NCI-H345 treated with DMSO at 0.1 percent for 48 hours (cell line): ENCODE results near the gene DIP2C.
"Not testable (repeated sequence)": the region's sequence is repeated elsewhere in the genome, so short reads cannot be mapped to it uniquely, and the experiment has no call there.

Source experiments
- DNase-seq: peaks from one replicate; lab custom pipeline; 2025; ENCODE audit not compliant: unreplicated experiment; lab: John Stamatoyannopoulos, UW

DIP2C gene

DNA sequence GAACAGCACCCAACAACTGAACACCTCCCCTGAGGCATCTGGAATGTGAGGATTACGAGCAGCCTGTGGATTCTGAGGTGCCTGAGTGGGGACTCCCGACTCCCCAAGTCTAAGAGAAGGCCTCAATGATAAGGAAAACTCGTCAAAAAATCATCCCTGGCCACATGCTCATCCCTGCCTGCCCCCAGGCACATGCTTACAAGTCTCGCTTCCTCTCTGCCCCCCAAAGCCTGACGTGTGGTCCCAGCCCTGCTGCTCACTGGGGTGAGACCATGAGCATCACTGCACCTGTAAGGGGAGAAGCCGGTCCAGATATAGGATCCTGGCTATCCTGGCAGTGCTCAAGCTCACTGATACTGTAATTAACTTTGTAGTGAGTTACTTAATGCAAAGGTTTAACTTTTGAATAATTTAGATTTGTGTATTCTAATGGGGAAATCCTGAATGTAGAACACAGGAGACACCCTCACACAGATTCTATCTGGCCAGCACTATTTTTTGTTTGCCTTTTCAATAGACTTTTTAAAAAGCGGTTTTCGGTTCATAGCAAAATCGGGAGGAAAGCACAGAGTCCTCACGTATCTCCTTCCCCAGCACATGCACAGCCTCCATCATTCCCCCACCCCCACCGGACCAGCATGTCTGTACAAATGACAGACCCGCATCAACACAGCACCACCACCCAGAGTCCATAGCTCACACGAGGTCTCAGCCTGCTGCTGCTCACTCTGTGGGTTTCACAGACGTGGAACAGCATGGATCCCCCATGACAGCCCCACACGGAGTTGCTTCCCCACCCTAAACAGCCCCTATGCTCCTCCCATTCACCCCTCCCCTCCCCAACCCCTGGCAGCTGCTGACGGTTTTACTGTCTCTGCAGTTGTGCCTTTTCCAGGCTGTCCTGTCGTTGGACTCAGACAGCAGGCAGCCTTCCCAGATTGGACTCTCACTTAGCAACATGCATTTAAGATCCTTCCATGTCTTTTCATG lies 167.9 kb downstream of the DIP2C start:
- DNase-seq = no peak

DNA sequence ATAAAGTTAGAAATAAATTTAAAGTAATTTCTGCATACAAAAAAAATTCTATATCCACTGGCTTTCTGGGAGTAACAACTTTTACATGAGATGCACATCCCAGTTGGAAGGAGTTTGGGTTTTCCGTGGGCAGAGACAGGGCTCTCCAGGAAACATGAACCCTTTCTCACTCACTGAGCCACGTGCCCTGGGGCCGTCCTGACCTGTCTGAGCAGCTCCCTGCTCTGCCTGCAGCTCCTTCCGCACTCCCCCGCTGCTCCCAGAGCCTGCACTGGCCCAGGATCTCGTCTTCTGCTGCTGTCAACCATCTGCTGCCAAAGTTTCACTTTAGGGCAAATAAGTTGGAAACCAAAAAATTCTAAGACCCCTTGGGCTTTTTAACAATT lies 169.1 kb downstream of the DIP2C start:
- DNase-seq = no peak

DNA sequence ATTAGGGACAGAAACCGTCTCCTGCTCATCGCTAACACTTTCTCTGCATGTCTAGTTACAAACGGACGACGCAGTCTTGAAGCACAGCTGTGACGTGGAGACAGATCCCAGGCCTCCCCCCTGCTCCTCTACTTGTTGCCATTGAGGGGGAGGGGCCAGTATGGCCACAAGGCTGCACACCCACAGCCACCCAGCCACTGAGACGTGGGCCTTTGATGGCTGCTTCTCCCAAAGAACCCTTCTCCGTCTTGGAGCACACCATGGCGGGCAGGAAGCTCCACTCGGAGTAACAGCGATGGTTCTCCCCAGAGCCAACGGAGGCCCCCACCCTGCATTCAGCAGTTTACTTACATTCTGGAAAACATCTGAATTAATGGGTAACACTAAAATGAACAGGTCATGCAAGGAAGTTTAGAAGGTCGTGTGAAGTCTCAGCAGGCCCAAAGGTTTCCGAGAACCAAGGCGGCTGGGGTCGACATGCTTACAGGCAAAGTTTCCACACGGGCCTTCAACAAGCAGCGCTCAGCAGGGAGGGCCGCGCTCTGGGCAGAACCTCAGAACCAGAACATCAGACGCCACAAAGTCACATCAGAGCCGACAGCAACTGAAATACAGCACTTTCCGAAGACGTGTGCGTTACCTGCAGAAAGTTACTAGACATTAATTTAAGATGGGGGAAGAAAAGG lies 169.6 kb downstream of the DIP2C start:
- DNase-seq = no peak

DNA sequence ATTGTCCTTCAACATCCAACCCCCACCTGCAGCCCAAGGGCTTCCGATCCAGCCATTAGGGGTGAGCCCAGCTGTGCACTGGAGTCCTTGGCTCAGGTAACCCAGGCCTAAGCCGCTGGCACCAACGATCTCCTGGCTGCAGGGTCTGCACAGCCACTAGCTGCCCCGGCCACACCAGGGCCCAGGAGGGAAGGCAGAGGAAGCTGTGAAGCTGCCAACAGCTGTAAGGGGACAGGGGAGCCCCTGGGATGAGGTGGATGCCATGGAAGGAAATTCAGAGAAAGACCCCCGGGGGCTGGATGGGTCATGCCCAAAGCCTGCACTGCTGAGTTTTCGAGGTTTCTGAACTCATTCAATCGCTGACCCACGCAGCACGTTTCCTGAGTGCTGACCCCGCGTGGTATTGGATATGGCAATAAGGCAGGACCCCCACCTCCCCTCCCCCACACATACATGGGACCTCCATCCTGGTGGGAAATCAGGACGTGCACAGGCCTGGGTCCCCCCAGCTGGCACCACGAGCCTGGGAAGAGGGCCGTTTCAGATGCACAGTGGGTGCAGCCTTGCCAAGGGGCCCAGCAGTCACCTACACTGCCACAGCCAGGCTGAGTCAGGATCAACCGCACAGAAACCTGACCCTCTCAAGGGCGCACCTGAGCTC lies 170.3 kb downstream of the DIP2C start:
- no peak for DNase-seq

DNA sequence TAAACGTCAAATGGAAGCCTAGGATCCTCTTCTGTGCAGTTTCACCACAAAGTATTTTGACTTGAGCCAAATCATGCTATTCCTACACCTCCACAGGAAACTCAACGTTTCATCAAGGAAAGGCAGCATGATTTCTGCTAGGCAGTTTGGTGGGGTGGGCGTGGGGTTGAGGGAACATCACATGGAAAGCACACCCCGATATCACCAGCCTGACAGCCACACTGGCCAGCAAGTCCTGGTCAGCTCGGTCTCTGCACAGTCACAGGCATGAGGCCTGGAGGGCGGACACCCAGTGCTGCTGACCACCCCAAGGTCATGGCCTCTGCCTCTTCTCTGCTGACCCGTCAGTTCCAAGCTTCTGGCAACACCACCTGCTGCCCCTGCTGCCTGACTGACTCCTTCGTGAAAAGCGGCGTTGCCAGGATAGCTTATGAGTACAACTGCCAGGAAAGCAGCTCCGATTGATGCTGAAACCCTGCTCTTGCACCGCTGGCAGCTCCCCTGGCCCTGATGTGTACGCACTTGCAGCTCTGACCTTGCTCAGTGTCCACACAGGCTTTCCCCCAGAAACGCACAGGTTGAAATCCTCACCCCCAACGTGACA lies 171.5 kb downstream of the DIP2C start:
- no peak for DNase-seq

DNA sequence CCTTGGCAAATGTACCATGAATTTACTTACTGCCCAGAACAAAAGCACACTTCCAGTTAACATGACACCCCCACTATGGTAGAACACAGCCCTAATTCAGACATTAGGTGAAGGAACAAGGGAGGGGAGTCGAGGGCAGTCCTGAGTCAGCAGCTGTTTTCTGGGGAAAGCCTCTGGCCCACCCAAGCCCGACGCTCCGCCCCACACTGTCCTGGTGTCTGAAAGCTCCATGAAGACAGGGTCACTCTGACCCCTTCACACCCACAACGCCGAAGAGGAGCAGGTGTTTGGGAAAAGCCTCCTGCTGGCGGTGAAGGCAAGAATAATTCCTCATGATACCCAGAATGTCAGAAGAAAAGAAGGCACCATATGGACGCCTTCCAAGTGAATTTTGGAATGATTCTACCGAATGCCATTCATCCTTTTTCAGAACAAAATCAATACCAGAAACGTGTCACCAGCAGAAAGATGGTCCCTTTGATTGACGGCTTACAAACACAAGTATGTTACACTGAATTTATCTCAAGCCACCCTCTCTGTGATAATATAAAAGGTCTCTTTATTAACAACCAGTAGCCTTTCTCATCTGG lies 172.1 kb downstream of the DIP2C start:
- no peak for DNase-seq

DNA sequence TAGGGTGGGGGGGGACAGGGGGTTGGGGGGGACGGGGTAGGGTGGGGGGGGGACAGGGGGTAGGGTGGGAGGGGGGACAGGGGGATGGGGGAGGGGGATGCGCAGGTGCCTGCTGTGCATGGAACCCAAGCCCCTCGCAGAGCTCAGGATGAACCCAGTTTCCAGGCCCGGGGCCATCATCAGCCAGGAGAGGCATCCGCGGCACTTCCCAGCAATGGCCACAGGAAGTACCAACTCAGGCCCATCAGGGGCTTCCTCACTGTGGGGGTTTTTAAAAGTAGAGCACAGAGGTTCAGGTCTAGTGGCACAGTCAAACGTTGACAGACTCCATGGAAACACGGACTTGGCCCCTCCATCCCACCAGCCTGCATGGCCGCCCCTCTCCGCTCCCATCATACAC lies 172.7 kb downstream of the DIP2C start:
- DNase-seq = no peak

DNA sequence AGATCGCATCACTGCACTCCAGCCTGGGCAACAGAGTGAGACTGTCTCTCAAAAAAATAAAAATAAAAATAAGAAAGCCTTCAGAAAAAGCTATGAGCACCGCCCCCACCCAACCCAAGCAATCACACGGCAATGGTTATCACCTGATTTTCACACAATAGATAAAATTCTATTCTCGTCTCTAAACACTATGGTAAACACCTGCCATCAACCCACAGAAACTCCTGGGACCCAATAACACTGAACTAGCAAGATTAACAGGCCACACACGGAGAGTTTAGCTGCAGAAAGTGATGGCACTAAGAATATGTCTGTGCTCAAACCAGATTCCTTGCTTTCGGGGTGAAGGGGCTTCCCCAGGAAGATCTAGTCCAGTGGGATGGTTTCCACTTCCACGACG lies 173.8 kb downstream of the DIP2C start:
- DNase-seq = no peak

DNA sequence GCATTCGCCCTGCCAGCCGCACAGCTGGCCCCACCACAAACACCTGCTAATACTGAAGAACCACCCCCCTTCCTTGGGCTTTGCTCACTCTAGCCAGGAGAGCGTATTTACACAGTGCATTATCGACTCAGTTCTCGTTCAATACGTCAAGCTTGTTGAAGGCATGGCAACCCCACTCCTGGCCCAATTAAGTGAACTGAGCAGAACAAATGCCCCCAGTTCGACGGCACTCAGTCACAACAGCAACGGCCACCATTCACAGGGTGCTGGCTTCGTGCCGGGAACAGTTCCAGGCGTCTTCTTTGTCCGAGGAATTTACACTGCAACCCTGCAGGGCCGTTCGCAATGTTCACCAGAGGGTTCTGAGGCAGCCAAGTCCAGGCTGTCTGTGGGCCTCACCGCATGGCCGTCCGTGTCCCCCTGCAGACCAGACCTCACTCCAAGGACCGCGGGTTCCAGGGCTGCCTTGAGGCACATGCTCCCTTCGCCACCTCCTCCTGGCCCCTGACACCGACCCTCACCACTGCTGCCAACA lies 175.3 kb downstream of the DIP2C start:
- peak; percentile 96 for DNase-seq

DNA sequence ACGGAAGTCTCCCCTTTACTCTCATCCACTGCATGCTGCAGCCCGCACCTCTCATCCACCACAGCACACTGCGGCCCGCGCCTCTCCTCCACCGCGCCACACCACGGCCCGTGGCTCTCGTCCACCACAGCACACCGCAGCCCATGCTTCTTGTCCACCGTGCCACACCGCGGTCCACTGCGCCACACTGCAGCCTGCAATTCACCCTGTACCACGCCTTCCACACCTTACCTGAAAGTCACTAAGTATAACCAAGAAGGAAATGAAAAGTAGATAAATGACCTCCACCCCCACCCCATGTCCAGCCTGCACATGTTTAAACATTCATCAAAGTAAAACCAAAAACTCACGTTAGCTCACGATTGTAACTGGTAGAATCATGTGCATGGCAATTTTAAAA lies 176.1 kb downstream of the DIP2C start:
- DNase-seq = no peak

DNA sequence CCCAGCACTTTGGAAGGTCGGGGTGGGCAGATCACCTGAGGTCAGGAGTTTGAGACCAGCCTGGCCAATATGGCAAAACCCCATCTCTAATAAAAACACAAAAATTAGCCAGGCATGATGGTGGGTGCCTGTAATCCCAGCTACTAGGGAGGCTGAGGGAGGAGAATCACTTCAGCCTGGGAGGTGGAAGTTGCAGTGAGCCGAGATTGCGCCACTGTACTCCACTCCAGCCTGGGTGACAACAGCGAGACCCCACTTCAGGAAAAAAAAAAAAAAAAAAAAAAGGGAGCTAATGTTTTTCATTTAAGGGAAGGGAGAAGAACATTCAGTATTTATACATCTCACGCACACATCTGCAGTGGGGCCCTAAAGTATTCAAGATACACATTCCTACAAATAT lies 176.8 kb downstream of the DIP2C start:
- DNase-seq = not testable (repeated sequence)

DNA sequence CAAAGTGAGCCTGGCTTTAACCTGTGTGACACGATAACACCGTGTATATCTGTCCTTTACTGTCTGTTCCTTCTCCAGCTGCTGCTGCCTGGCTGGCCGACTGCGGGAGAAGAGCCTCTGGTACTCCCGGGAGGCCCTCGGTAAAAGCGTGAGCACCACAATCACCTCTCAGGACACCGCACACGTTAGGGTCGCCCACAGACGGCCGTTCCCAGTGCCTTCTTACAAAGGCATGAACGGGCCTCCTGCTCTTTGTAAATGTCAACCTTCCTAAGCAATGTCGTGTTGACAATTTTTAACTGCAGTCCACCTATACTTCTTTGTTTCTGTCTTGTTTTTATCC lies 177.6 kb downstream of the DIP2C start:
- no peak for DNase-seq

DNA sequence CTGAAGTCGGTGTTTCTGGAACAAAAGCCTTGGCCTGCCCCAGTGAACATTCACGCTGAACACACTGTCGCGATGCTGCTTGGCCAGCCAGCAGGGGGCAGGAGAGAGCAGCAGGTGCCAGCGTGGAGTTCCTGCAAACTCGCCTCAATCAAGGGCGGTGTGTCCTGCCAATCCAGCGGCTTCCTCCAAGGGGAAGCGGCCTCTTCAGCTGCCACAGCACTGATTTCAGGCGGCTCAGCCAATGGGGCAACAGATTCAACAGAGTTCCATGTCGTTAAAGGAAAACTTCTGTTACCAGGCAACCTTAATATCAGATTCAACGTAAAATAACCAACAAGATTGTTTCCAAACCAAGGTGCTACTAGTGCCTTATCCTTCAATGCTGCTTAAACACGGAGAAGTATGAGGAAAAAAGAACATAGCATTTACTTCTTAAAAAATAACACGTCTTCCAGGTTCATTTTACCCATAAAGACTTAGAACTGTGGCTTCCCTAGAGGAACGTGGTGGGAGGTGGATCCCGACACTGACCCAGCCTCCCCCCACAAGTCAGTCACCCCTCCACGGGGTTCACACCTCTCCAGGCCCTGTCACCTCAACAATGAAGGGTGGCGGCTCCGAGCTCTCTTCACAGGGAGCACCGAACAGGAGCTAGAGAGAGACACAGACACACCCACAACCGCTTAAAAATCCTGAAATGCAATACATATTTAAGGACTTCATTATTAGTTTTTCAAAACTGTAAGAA lies 178.2 kb downstream of the DIP2C start:
- DNase-seq = peak; percentile 60

DNA sequence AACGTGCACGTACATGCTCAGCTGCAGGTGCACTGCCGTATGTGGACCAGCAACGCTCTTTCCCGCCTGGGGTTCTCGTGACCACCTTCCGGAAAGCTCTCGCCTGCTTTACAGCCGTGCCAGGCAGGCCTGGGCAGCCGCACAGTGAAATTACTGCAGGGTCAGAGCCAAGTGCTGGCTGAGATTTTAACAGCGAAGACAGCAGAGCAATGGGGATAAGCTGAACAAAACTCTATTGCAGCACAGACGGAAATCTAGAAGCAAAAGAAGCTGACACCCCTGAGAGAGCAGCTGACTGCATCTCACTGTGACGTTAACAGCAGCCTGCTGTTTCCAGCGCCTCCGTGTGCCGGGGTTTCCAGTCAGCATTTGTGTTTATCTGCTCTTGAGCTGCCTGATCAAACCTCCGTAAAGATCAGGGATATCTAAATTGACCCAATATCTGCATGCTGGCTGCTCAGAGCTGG lies 179.0 kb downstream of the DIP2C start:
- DNase-seq = no peak

DNA sequence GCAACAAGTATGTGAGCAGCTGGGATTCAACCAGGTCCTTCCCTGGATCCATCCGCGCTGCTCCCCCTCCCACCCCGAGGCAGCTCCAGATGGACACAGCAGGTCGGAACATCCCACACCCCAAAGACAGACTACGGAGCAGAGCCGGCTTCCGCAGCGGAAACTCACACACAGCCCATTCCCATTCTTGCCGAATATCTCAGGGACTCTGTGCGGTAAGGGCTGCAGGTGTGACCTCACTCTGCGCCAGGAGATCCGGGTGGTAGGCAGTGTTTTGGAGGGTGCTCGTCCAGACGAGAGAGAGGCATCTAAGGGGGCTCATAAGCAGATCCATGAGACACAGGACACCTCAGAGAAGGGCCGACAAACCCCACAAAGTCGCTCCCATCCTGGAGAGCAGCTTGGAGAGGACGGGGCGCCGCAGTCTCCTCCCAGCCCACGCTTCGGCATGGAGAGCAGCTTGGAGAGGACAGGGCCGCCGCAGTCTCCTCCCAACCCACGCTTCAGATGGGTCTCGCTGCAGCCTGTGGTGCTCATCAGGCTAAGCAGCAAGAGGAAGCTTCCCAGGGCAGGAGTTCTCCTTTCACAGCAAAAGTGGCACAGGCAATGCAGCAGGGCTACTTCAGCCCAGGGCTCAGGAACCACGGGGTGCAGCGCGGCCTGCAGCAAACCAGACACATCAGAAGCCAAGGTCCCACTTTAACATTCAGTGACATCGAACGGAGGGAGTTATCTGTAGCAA lies 179.9 kb downstream of the DIP2C start:
- no peak for DNase-seq

DNA sequence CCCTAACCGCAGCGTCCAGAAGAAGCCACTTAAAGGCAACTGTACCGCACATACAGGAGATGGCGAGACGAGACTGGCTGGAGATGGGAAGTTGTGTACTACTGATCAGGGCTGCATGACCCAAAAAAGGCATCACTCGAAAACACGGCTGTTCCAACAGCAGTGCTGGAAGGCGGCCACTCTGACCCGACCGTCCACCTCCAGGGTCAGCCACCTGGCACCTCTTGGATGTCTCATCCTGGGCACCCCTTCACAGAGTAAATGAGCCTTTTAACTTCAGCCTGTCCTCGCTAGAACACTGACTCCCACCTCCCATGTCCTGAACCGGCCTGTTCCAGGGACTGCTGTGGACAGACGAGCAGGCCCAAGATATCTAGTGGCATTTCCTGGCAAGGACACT lies 180.7 kb downstream of the DIP2C start:
- no peak for DNase-seq

DNA sequence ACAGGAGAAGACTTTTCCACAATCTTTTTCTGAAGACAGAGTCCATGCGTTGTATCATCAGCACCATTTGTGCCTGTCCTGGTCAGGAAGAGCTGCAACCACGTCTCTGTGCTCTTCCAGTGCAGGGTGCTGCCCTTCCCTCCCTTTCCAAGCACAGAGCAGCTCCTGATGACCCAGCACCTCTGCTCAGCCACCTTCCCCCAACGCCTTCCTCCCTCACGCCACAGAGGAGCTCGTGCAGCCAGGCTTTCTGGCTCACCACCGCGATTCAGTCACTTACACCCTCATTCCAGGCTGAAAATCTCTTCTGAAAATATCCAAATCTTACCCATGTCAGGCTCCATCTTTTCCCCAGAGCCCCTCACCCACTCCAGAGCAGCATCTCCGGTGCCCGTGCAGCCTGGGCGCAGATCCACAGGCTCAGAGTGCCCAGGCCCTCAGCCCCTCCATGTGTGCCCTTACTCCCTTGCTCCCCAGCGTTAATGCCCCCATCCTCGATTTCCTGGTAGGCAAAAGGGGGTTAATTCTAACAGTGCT lies 181.5 kb downstream of the DIP2C start:
- no peak for DNase-seq

DNA sequence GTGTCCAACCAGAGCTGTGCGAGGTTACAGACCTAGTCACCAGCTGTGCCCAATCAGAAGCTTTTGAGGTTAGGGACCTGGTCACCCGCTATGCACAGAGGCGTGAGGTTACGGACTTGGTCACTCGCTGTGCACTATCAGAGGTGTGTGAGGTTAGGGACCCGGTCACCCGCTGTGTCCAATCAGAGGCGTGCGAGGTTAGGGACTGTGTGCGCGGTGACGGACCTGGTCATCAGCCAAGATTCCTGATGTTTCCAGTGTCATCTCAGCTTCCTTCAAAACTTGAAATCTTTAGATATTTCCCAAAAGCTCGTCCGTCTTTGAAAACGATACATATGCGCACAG lies 182.1 kb downstream of the DIP2C start:
- no peak for DNase-seq
